GM23248 (cell line): Measurements from ENCODE around the gene TEAD2. TPM values are rescaled to one million over a fixed set of nuclear protein-coding genes. Genes with fewer than 3 reads are reported as not detected.

Experiments used
- DNase-seq: peaks from one replicate; pipeline ENCODE4 v3.0.0-alpha.2; 2015
- H2AFZ ChIP-seq: fragments of 200-600 bp; sonication (generic); 2 replicates; pipeline ENCODE4 v1.6.1; 2016; ENCODE audit warnings: antibody characterized with exemption
- H3F3A ChIP-seq: fragments of 200-600 bp; sonication (generic); 2 replicates; pipeline ENCODE4 v1.6.1; 2016; ENCODE audit warnings: mild to moderate bottlenecking, antibody characterized with exemption, mixed run types; ENCODE audit not compliant: insufficient read depth
- H3K27ac ChIP-seq: fragments of 200-600 bp; sonication (generic); 2 replicates; pipeline ENCODE4 v1.5.1; 2016; ENCODE audit warnings: mild to moderate bottlenecking
- H3K27me3 ChIP-seq: fragments of 200-600 bp; sonication (generic); replicated peaks from 2 replicates; pipeline ENCODE4 v1.6.1; 2016; ENCODE audit warnings: mild to moderate bottlenecking; ENCODE audit not compliant: insufficient read depth
- H3K36me3 ChIP-seq: fragments of 200-600 bp; sonication (generic); 2 replicates; pipeline ENCODE4 v1.6.1; 2016; ENCODE audit warnings: low read depth, mild to moderate bottlenecking
- H3K4me1 ChIP-seq: fragments of 200-600 bp; sonication (generic); 2 replicates; pipeline ENCODE4 v1.6.1; 2016; ENCODE audit warnings: mild to moderate bottlenecking; ENCODE audit not compliant: insufficient read depth
- H3K4me2 ChIP-seq: fragments of 200-600 bp; sonication (generic); one replicate; pipeline ENCODE4 v1.6.1; 2016; ENCODE audit warnings: mild to moderate bottlenecking; ENCODE audit not compliant: unreplicated experiment
- H3K4me3 ChIP-seq: fragments of 200-600 bp; sonication (generic); 2 replicates; pipeline ENCODE4 v1.5.1; 2016; ENCODE audit warnings: mild to moderate bottlenecking
- H3K79me2 ChIP-seq: fragments of 200-600 bp; sonication (generic); 2 replicates; pipeline ENCODE4 v1.6.1; 2016; ENCODE audit warnings: mild to moderate bottlenecking; ENCODE audit not compliant: insufficient read depth
- H3K9ac ChIP-seq: fragments of 200-600 bp; sonication (generic); 2 replicates; pipeline ENCODE4 v1.6.1; 2016; ENCODE audit warnings: mild to moderate bottlenecking
- H3K9me2 ChIP-seq: fragments of 200-600 bp; sonication (generic); 2 replicates; pipeline ENCODE4 v1.6.1; 2016; ENCODE audit warnings: mixed run types, mild to moderate bottlenecking, moderate library complexity; ENCODE audit not compliant: insufficient read depth
- H3K9me3 ChIP-seq: fragments of 200-600 bp; sonication (generic); one replicate; pipeline ENCODE4 v1.6.1; 2017; ENCODE audit warnings: low read depth
- H4K20me1 ChIP-seq: fragments of 200-600 bp; sonication (generic); 2 replicates; pipeline ENCODE4 v1.6.0; 2016; ENCODE audit not compliant: insufficient read depth
- EZH2 ChIP-seq: fragments of 200-600 bp; sonication (generic); IDR thresholded peaks from 2 replicates; pipeline ENCODE4 v1.6.1; 2018; ENCODE audit warnings: antibody characterized with exemption, mild to moderate bottlenecking; ENCODE audit not compliant: insufficient read depth, poor library complexity, severe bottlenecking
- EZH2phosphoT487 ChIP-seq: fragments of 200-600 bp; sonication (generic); IDR thresholded peaks from 2 replicates; pipeline ENCODE4 v1.6.1; 2018; ENCODE audit warnings: antibody characterized with exemption, moderate library complexity, mild to moderate bottlenecking, low read depth; ENCODE audit not compliant: insufficient read depth
- WGBS, 2 experiments: methylation state at CpG; one replicate each; pipeline ENCODE4 v1.1.6; 2015 to 2017; ENCODE audit warnings: low lambda C conversion rate in 2 of 2, low coverage in 1 of 2; ENCODE audit errors: missing lambda C conversion rate in 2 of 2; 5-methylcytosine and 5-hydroxymethylcytosine counted together
- in situ Hi-C: fragments of 300-500 bp; cut with MboI; formaldehyde crosslinking; loops from 2 replicates; pipeline ENCODE4 v1.15.0; 2020
- polyA plus RNA-seq: library from polyadenylated mRNA; unstranded; fragments of >200 nt; fragmentation: Nextera tagmentation; extraction: Ambion mirVana; gene quantifications from 2 replicates; pipeline ENCODE4 v1.2.1, GENCODE V29; 2016
- total RNA-seq: library from RNA; depleted of rRNA; stranded (reverse); fragments of >200 nt; shearing (Covaris generic); gene quantifications from 2 replicates; pipeline ENCODE4 v1.2.3, GENCODE V29; 2014

Gene TEAD2
- total and polyA plus RNA-seq, 2 experiments from 2014 or later = 7.8 to 18.7 TPM

- Histone ChIP-seq H3K9me3 (no peaks in the 10 kb centered on the region), H3K9ac (no peak overlapping the region), H3K9me2 (no peaks in the 10 kb centered on the region), H3K27me3 (no peaks in the 10 kb centered on the region; the same call in none of the 2 replicates), H3K4me1 (no peaks in the 10 kb centered on the region), H3K27ac (no peak overlapping the region), H3K4me2 (no peak overlapping the region), H3F3A (no peaks in the 10 kb centered on the region), H4K20me1 (no peaks in the 10 kb centered on the region), H3K36me3 (no peaks in the 10 kb centered on the region), H2AFZ (no peak overlapping the region), H3K79me2 (no peaks in the 10 kb centered on the region), H3K4me3 (no peak overlapping the region)
- WGBS, 2 experiments = 70 to 73% methylated on average over 5 of the region's 5 CpGs
- in situ Hi-C loops = no loop called here
- TF ChIP-seq EZH2 (no peak), EZH2phosphoT487 (no peak)
- no peak for DNase-seq
Measured at GRCh38 chr19:49368711-49369358, 6.6 kb upstream of the TEAD2 start.

- Histone ChIP-seq H3K27ac (no peak overlapping the region), H3K36me3 (no peaks in the 10 kb centered on the region), H3K9ac (no peak overlapping the region), H3K4me2 (no peak overlapping the region), H3K27me3 (no peaks in the 10 kb centered on the region), H2AFZ (no peak overlapping the region), H3K4me1 (0 out of 2 replicates have a peak, but pooled peaks cover 4% of the 10 kb centered on the region), H3F3A (0 out of 2 replicates have a peak, but pooled peaks cover 2% of the 10 kb centered on the region), H3K79me2 (no peaks in the 10 kb centered on the region), H3K9me2 (no peaks in the 10 kb centered on the region), H3K9me3 (no peaks in the 10 kb centered on the region), H4K20me1 (no peaks in the 10 kb centered on the region), H3K4me3 (no peak overlapping the region)
- TF ChIP-seq EZH2phosphoT487 (no peak), EZH2 (no peak)
- in situ Hi-C loops = no loop called here
- DNase-seq = no peak
Measured at GRCh38 chr19:49366110-49366509, 3.9 kb upstream of the TEAD2 start.

DNA sequence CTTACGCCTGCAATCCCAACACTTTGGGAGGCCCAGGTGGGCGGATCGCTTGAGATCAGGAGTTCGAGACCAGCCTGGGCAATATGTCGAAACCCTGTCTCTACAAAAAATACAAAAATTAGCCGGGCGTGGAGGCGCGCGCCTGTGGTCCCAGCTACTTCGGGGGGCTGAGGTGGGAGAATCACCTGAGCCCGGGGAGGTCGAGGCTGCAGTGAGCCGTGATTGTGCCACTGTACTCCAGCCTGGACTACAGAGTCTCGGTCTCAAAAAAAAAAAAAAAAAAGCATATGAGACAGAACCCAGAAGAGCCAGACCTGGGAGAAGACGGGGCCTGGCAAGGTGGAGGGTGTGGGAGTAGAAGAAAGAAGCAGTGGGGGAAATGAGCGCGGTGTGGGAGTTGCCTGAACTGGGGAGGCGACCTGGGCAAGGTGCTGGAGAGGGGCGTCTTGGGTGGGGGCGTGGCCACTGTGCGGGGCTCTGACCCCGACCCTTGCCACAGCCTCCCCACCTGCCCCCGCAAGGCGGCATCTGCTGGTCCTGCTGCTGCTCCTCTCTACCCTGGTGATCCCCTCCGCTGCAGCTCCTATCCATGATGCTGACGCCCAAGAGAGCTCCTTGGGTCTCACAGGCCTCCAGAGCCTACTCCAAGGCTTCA, 2.0 kb upstream of the TEAD2 start:
- Histone ChIP-seq H3K9me2 (no peaks in the 10 kb centered on the region), H3K27me3 (no peaks in the 10 kb centered on the region), H3K4me3 (peak overlapping the region; percentile 58), H2AFZ (peak overlapping the region; percentile 78), H3K79me2 (no peaks in the 10 kb centered on the region), H3K9ac (no peak overlapping the region), H3K27ac (peak overlapping the region; percentile 15; the same call in 1 of the 2 replicates), H3K4me2 (peak overlapping the region; percentile 58), H3K9me3 (no peaks in the 10 kb centered on the region), H3K4me1 (0 out of 2 replicates have a peak, but pooled peaks cover 4% of the 10 kb centered on the region), H4K20me1 (no peaks in the 10 kb centered on the region), H3F3A (0 out of 2 replicates have a peak, but pooled peaks cover 2% of the 10 kb centered on the region), H3K36me3 (no peaks in the 10 kb centered on the region)
- TF ChIP-seq EZH2phosphoT487 = no peak
- TF ChIP-seq EZH2 = no peak
- no peak for DNase-seq
- in situ Hi-C loops = no loop called here
- 80 to 81% methylated on average over 17 to 25 of the region's 27 CpGs for WGBS, 2 experiments

- in situ Hi-C loops = no loop called here
- peak within 1 kb of the TSS; percentile 89 for H3K4me3 ChIP-seq
Measured at GRCh38 chr19:49363268-49364082, 1.3 kb upstream of the TEAD2 start, which contains the start of gene DKKL1. Gene DKKL1, plus strand, starts transcription at chr19:49363877. Its CDS starts 122 bp downstream, at chr19:49363999.

More at GRCh38 chr19:49363268-49364082, 1.3 kb upstream of the TEAD2 start, which contains the start of gene DKKL1:
- no peaks in the 10 kb centered on the region for H3K27me3 ChIP-seq
- no peaks in the 10 kb centered on the region for H3K9me3 ChIP-seq
- no peaks in the 10 kb centered on the region for H3K79me2 ChIP-seq
- DNase-seq = peak; percentile 97
- H2AFZ ChIP-seq = peak within 1 kb of the TSS; percentile 90
- H3K4me1 ChIP-seq = 0 out of 2 replicates have a peak, but pooled peaks cover 4% of the 10 kb centered on the region
- peak within 1 kb of the TSS; percentile 80 for H3K4me2 ChIP-seq
- no peaks in the 10 kb centered on the region for H3K36me3 ChIP-seq
- peak within 1 kb of the TSS; percentile 54 for H3K27ac ChIP-seq
- H3K9me2 ChIP-seq = no peaks in the 10 kb centered on the region
- TF ChIP-seq EZH2 = no peak
- TF ChIP-seq EZH2phosphoT487 = no peak
- no peaks in the 10 kb centered on the region for H4K20me1 ChIP-seq
- H3K9ac ChIP-seq = peak within 1 kb of the TSS; percentile 86
- 0 out of 2 replicates have a peak, but pooled peaks cover 2% of the 10 kb centered on the region for H3F3A ChIP-seq
- WGBS, 2 experiments = 1 to 2% methylated on average over 46 of the region's 46 CpGs
